Breast epithelium (tissue), 3 donors: ENCODE data around the gene ZNF529.

ENCODE experiments used
- POLR2A ChIP-seq: fragments of 450-650 bp; IDR thresholded peaks from one replicate; pipeline ENCODE4 v1.6.1; 2016; ENCODE audit warnings: antibody characterized with exemption, mild to moderate bottlenecking, moderate library complexity
- POLR2AphosphoS5 ChIP-seq, 3 donors: sonication (generic); formaldehyde crosslinking; IDR thresholded peaks; one replicate each; pipeline ENCODE4 v1.6.1; 2017; ENCODE audit warnings: antibody characterized with exemption in 3 of 3
- TF ChIP-seq, protein P1 (sequence below), 3 donors: fragments of 450-650 bp; IDR thresholded peaks; one replicate each; pipeline ENCODE4 v1.5.1; 2016 to 2017; ENCODE audit warnings: antibody characterized with exemption in 3 of 3, mild to moderate bottlenecking in 3 of 3, moderate library complexity in 3 of 3

DNA sequence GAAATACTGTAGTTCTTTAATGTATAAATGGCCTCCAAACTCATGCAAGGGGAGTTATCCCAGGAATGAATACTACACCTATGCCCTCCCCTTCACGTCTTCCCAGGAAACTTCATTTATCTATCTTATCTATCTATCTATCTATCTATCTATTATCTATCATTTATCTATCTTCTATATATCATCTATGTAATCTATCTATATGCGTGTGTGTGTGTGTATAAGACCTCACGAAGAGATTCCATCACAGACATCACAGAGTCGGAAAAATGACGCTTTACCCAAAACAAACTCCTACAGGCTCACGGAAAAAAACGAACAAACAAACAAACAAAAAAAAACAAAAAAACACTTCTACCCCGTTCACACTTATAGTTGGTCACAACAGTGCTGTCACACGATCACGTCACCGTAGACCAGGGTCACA, 486 bp downstream of the ZNF529 start:
- TF ChIP-seq, protein P1, sequence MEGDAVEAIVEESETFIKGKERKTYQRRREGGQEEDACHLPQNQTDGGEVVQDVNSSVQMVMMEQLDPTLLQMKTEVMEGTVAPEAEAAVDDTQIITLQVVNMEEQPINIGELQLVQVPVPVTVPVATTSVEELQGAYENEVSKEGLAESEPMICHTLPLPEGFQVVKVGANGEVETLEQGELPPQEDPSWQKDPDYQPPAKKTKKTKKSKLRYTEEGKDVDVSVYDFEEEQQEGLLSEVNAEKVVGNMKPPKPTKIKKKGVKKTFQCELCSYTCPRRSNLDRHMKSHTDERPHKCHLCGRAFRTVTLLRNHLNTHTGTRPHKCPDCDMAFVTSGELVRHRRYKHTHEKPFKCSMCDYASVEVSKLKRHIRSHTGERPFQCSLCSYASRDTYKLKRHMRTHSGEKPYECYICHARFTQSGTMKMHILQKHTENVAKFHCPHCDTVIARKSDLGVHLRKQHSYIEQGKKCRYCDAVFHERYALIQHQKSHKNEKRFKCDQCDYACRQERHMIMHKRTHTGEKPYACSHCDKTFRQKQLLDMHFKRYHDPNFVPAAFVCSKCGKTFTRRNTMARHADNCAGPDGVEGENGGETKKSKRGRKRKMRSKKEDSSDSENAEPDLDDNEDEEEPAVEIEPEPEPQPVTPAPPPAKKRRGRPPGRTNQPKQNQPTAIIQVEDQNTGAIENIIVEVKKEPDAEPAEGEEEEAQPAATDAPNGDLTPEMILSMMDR (IDR thresholded peaks at IDR 0.05), result no peak
- TF ChIP-seq POLR2A, result no peak
- TF ChIP-seq POLR2AphosphoS5 (IDR thresholded peaks at IDR 0.05), result no peak
